K562 (cell line): Measurements from ENCODE around the gene GOLGA6L9. TPM values are rescaled to one million over a fixed set of nuclear protein-coding genes. Genes with fewer than 3 reads are reported as not detected.
"Not testable (repeated sequence)": the region's sequence is repeated elsewhere in the genome, so short reads cannot be mapped to it uniquely, and the experiment has no call there.

Experiments used
- ATAC-seq: fragments of 200-7000 bp; cut with Tn5 transposase; 3 replicates; pipeline ENCODE4 v1.9.1; 2020; ENCODE audit warnings: moderate library complexity
- BruUV-seq: library from RNA; stranded (reverse); fragments of 400-500 nt; replicated peaks from 2 replicates; lab custom pipeline; 2021; lab: Mats Ljungman, UMichigan
- CTCF ChIA-PET: fragments of 300-600 bp; formaldehyde crosslinking; extraction: SDS; loops from one replicate; lab custom pipeline; 2021; ENCODE audit warnings: low intra/inter-chr PET ratio; lab: Yijun Ruan, JAX
- POLR2A ChIA-PET: fragments of 300-600, 350-650 bp; sonication (Branson Sonifier 250); formaldehyde crosslinking; extraction: SDS; loops from one replicate; lab custom pipeline; 2021; ENCODE audit warnings: antibody characterized with exemption, inconsistent platforms; lab: Yijun Ruan, JAX
- DNase-seq, 4 experiments: peaks; one replicate each; pipeline versions ENCODE4 v3.0.0 to v3.0.0-alpha.2; 2011 to 2018; ENCODE audit warnings: low spot score in 3 of 4, mixed read lengths in 3 of 4; ENCODE audit errors: extremely low read depth in 1 of 4
- FAIRE-seq: peaks from 2 replicates; lab custom pipeline; 2011; peaks lifted over from hg19 to GRCh38; lab: Jason Lieb, UNC
- H2AFZ ChIP-seq: 2 replicates; pipeline ENCODE4 v1.6.0; 2011; ENCODE audit warnings: low read depth, low read length, control low read depth, inconsistent platforms
- H3K27ac ChIP-seq: fragments of 200-600 bp; 3 replicates; pipeline ENCODE4 v1.8.0; 2011; ENCODE audit warnings: low read depth, mild to moderate bottlenecking, control low read depth, inconsistent platforms, low read length, moderate library complexity, mixed read lengths; ENCODE audit errors: extremely low read depth
- H3K27me3 ChIP-seq, 2 experiments: fragments of 300-600 bp in 1 of 2; 2 replicates in 1 of 2; 3 replicates in 1 of 2; pipeline versions ENCODE4 v1.6.0 to v1.8.0; 2011; ENCODE audit warnings: inconsistent platforms in 2 of 2, low read length in 2 of 2, mild to moderate bottlenecking in 1 of 2, mixed read lengths in 1 of 2, moderate library complexity in 1 of 2; ENCODE audit not compliant: control insufficient read depth in 2 of 2, insufficient read depth in 2 of 2
- H3K36me3 ChIP-seq: fragments of 300-600 bp; 3 replicates; pipeline ENCODE4 v1.8.0; 2011; ENCODE audit warnings: mild to moderate bottlenecking, low read length, inconsistent platforms; ENCODE audit not compliant: control insufficient read depth, insufficient read depth
- H3K4me1 ChIP-seq, 2 experiments: fragments of 200-600 bp in 1 of 2; replicated peaks in 1 of 2; 2 replicates in 1 of 2; 3 replicates in 1 of 2; pipeline versions ENCODE4 v1.5.1 to v1.8.0; 2011; ENCODE audit warnings: inconsistent platforms in 2 of 2, low read length in 2 of 2, mild to moderate bottlenecking in 1 of 2, mixed read lengths in 1 of 2, moderate library complexity in 1 of 2; ENCODE audit not compliant: control insufficient read depth in 2 of 2, insufficient read depth in 2 of 2
- H3K4me2 ChIP-seq: 2 replicates; pipeline ENCODE4 v1.6.1; 2011; ENCODE audit warnings: low read length, control low read depth, inconsistent platforms, mixed read lengths; ENCODE audit not compliant: insufficient read depth
- H3K4me3 ChIP-seq: fragments of 200-600 bp; sonication (generic), shearing (Covaris generic); 2 replicates; pipeline ENCODE4 v1.5.1; 2016; ENCODE audit warnings: control low read depth, inconsistent platforms
- H3K79me2 ChIP-seq: fragments of 200-600 bp; 3 replicates; pipeline ENCODE4 v1.8.0; 2011; ENCODE audit warnings: low read length, inconsistent platforms; ENCODE audit not compliant: control insufficient read depth, insufficient read depth
- H3K9ac ChIP-seq, 2 experiments: 2 replicates each; pipeline versions ENCODE4 v1.6.0 to v1.6.1; 2011; ENCODE audit warnings: low read depth in 2 of 2, low read length in 2 of 2, control low read depth in 1 of 2, inconsistent platforms in 1 of 2, mild to moderate bottlenecking in 1 of 2, mixed read lengths in 1 of 2; ENCODE audit not compliant: insufficient read depth in 1 of 2
- H3K9me1 ChIP-seq: one replicate; pipeline ENCODE4 v1.6.0; 2011; ENCODE audit warnings: inconsistent platforms, mild to moderate bottlenecking, low read length, moderate library complexity; ENCODE audit not compliant: control insufficient read depth, insufficient read depth
- H3K9me3 ChIP-seq: replicated peaks from 2 replicates; pipeline ENCODE4 v1.5.1; 2011; ENCODE audit warnings: low read depth, low read length, inconsistent platforms; ENCODE audit not compliant: control insufficient read depth, insufficient read depth
- H4K20me1 ChIP-seq: replicated peaks from 2 replicates; pipeline ENCODE4 v1.6.1; 2011; ENCODE audit warnings: low read length, inconsistent platforms, mixed read lengths; ENCODE audit not compliant: control insufficient read depth, insufficient read depth
- MAZ ChIP-seq, 2 experiments: fragments of 450-650 bp in 1 of 2; sonication (generic) in 1 of 2; formaldehyde crosslinking; IDR thresholded peaks in 1 of 2; conservative IDR thresholded peaks in 1 of 2; 2 replicates each; pipeline versions ENCODE4 v1.4.0 to v1.5.0; 2020; ENCODE audit warnings: mild to moderate bottlenecking in 1 of 2, missing genetic modification reagents in 1 of 2
- NRF1 ChIP-seq, 2 experiments: fragments of 450-650 bp; IDR thresholded peaks in 1 of 2; conservative IDR thresholded peaks in 1 of 2; 2 replicates each; pipeline ENCODE4 v1.6.1; 2014; ENCODE audit warnings: mild to moderate bottlenecking in 2 of 2
- RB1 ChIP-seq: fragments of 450-650 bp; IDR thresholded peaks from 2 replicates; pipeline ENCODE4 v1.6.1; 2017; ENCODE audit warnings: low read depth, mild to moderate bottlenecking
- RBFOX2 ChIP-seq: fragments of 200-400 bp; formaldehyde crosslinking; IDR thresholded peaks from 2 replicates; pipeline ENCODE4 v1.6.1; 2017; ENCODE audit warnings: low read depth, mild to moderate bottlenecking, low read length, moderate library complexity
- TFAP4 ChIP-seq: sonication (generic); formaldehyde crosslinking; IDR thresholded peaks from 2 replicates; pipeline ENCODE4 v1.8.0; 2022; ENCODE audit warnings: missing genetic modification reagents, mild to moderate bottlenecking, moderate library complexity, borderline replicate concordance
- ZFX ChIP-seq: sonication (generic); formaldehyde crosslinking; IDR thresholded peaks from 2 replicates; pipeline ENCODE4 v1.8.0; 2022; ENCODE audit warnings: mild to moderate bottlenecking, missing genetic modification reagents, moderate library complexity
- ZNF764 ChIP-seq: fragments of 250-450 bp; sonication (Bioruptor Pico); IDR thresholded peaks from 2 replicates; pipeline ENCODE4 v1.4.0; 2020; ENCODE audit warnings: low read depth, mild to moderate bottlenecking, moderate library complexity
- WGBS: fragments of 100-300 bp; shearing (Covaris generic); methylation state at CpG from one replicate; pipeline ENCODE4 v1.1.6; 2016; ENCODE audit warnings: low coverage, mixed read lengths; ENCODE audit not compliant: insufficient coverage; ENCODE audit errors: missing lambda C conversion rate; 5-methylcytosine and 5-hydroxymethylcytosine counted together
- in situ Hi-C: fragments of 300-500 bp; cut with MboI; formaldehyde crosslinking; loops from 4 replicates; pipeline ENCODE4 v1.15.0; 2018; ENCODE audit warnings: inconsistent platforms, mixed read lengths
- intact Hi-C: fragments of 100-400 bp; cut with micrococcal nuclease; formaldehyde crosslinking; loops from 2 replicates; pipeline ENCODE4 v1.14.2; 2022
- polyA plus RNA-seq, 8 experiments: library from polyadenylated mRNA; depleted of rRNA in 4 of 8; stranded (reverse) in 5 of 8; unstranded in 3 of 8; fragments of >200 nt; fragmentation: Nextera tagmentation in 2 of 8; fragmentation: Illumina TruSeq in 1 of 8; extraction: Ambion mirVana in 2 of 8; extraction: Trizol in 1 of 8; gene quantifications; 2 replicates each; pipeline versions ENCODE4 v1.2.1 to v1.2.3, GENCODE V29; 2011 to 2014; ENCODE audit warnings: inconsistent platforms in 1 of 8, missing spikeins in 1 of 8
- total RNA-seq, 7 experiments: library from RNA; depleted of rRNA in 6 of 7; stranded (reverse); fragments of >200 nt in 6 of 7; fragmentation: Illumina TruSeq in 2 of 7; extraction: Trizol in 2 of 7; gene quantifications; 2 replicates each; pipeline versions ENCODE4 v1.2.1 to v1.2.3, GENCODE V29; 2011 to 2021; ENCODE audit warnings: low replicate concordance in 1 of 7
- TF ChIP-seq, protein P1 (sequence below): IDR thresholded peaks from 2 replicates; pipeline ENCODE4 v1.6.1; 2016; ENCODE audit warnings: missing genetic modification characterization, missing compliant biosample characterization
- TF ChIP-seq, protein P2 (sequence below), 3 experiments: IDR thresholded peaks in 2 of 3; conservative IDR thresholded peaks in 1 of 3; 2 replicates each; pipeline ENCODE4 v1.5.1; 2011 to 2012; ENCODE audit warnings: low read length in 3 of 3, mild to moderate bottlenecking in 3 of 3, control low read depth in 2 of 3, improper control_type of control experiment in 1 of 3, inconsistent platforms in 1 of 3, low read depth in 1 of 3, mixed read lengths in 1 of 3, moderate library complexity in 1 of 3; ENCODE audit not compliant: insufficient read depth in 2 of 3

Gene GOLGA6L9
- total and polyA plus RNA-seq, 9 of the 15 experiments (the other 6 are each of a cell fraction or from before 2014, with no cell fraction given): 1.1 to 11.4 (median 5.8) TPM

DNA sequence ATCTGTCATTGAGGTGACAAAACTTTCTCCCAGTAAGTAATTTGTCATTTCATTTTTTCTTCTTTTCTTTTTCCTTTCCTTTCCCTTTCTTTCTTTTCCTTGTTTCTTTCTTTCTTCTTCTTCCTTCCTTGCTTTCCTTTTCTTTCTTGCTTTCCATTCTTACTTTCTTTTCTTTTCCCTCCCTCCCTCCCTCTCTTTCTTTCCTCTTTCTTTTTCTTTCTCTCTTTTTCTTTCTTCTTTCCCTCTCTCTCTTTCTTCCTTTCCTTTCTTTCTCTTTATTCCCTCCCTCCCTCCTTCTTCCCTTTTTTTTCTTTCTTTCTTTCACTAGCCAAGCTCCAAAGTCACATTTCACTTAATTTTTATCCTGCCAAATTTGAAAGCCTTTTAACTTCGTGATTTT lies 2.5 kb upstream of the GOLGA6L9 start:
- H3K27me3 ChIP-seq, POLR2A ChIA-PET, in situ Hi-C loops, FAIRE-seq: not testable (repeated sequence)
- TF ChIP-seq, protein P1, sequence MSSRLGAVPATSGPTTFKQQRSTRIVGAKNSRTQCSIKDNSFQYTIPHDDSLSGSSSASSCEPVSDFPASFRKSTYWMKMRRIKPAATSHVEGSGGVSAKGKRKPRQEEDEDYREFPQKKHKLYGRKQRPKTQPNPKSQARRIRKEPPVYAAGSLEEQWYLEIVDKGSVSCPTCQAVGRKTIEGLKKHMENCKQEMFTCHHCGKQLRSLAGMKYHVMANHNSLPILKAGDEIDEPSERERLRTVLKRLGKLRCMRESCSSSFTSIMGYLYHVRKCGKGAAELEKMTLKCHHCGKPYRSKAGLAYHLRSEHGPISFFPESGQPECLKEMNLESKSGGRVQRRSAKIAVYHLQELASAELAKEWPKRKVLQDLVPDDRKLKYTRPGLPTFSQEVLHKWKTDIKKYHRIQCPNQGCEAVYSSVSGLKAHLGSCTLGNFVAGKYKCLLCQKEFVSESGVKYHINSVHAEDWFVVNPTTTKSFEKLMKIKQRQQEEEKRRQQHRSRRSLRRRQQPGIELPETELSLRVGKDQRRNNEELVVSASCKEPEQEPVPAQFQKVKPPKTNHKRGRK (tag): peak; percentile 63
- TF ChIP-seq, all 486 proteins: peak for 1; not testable (repeated sequence) for 485
- H3K27ac ChIP-seq, H3K36me3 ChIP-seq, H3K79me2 ChIP-seq, intact Hi-C loops, H3K9me1 ChIP-seq, DNase-seq, H3K4me1 ChIP-seq, H4K20me1 ChIP-seq, ATAC-seq, H3K4me2 ChIP-seq, BruUV-seq, H3K9me3 ChIP-seq, H2AFZ ChIP-seq, H3K9ac ChIP-seq, H3K4me3 ChIP-seq, CTCF ChIA-PET: not testable (repeated sequence)
- no CpG with 5 or more reads among the region's 1 CpG for WGBS

DNA sequence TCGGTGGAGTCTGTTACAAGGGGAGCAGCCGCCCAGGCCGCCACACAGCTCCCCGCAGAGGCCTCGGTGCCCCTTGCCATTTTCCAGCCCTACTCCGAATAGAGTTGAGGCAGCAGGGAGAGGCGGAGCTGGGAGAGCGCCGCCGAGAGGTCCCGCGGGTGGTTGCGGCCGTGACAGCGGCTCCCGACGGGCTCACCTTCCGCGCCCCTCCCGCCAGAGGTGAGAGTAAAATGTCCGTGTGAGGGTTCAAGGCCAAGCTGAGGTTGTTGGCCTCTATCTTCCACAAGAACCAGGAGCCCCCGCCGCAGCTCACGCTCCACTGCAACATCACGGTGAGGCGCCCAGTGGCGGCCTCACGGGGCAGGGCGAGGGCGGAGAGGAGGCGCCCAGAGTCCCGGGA lies 15.8 kb downstream of the GOLGA6L9 start:
- H4K20me1 ChIP-seq, POLR2A ChIA-PET, BruUV-seq: not testable (repeated sequence)
- TF ChIP-seq TFAP4 (CRISPR knock-in tag) (peak; percentile 19; the same call in 1 of the 2 replicates), ZFX (peak; percentile 74), RB1 (peak; percentile 59; the same call in 1 of the 2 replicates), RBFOX2 (peak; percentile 40; the same call in 1 of the 2 replicates), ZNF764 (0 out of 2 replicates have a peak, but pooled peaks have one; percentile 45), NRF1 (conservative IDR thresholded peaks at IDR 0.05 in 1 of 2, IDR thresholded peaks at IDR 0.05 in 1 of 2) (0 out of 4 replicates have a peak, but pooled peaks of 1 of the 2 experiments have one; percentile 23), MAZ (CRISPR knock-in tag; conservative IDR thresholded peaks at IDR 0.05 in 1 of 2, IDR thresholded peaks at IDR 0.05 in 1 of 2) (0 out of 4 replicates have a peak, but pooled peaks of 1 of the 2 experiments have one; percentile 20)
- TF ChIP-seq, protein P2, sequence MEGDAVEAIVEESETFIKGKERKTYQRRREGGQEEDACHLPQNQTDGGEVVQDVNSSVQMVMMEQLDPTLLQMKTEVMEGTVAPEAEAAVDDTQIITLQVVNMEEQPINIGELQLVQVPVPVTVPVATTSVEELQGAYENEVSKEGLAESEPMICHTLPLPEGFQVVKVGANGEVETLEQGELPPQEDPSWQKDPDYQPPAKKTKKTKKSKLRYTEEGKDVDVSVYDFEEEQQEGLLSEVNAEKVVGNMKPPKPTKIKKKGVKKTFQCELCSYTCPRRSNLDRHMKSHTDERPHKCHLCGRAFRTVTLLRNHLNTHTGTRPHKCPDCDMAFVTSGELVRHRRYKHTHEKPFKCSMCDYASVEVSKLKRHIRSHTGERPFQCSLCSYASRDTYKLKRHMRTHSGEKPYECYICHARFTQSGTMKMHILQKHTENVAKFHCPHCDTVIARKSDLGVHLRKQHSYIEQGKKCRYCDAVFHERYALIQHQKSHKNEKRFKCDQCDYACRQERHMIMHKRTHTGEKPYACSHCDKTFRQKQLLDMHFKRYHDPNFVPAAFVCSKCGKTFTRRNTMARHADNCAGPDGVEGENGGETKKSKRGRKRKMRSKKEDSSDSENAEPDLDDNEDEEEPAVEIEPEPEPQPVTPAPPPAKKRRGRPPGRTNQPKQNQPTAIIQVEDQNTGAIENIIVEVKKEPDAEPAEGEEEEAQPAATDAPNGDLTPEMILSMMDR (IDR thresholded peaks at IDR 0.05 in 2 of 3, conservative IDR thresholded peaks at IDR 0.05 in 1 of 3; ENCODE audit: insufficient read depth in 2 of 3, low read depth in 1 of 3, low read length in 3 of 3): peak; percentile 8 to 50 (median 29); a peak in 3 of 6 replicates

More for the DNA sequence above, 15.8 kb downstream of the GOLGA6L9 start:
- under 1% methylated on average over 15 of the region's 32 CpGs for WGBS
- CTCF ChIA-PET, intact Hi-C loops, H3K4me1 ChIP-seq, H3K9me1 ChIP-seq, ATAC-seq, H3K79me2 ChIP-seq, H3K36me3 ChIP-seq, in situ Hi-C loops, DNase-seq, H3K9me3 ChIP-seq, H3K27me3 ChIP-seq, FAIRE-seq: not testable (repeated sequence)
- H3K4me2 ChIP-seq: 0 out of 2 replicates have a peak overlapping the region, but pooled peaks have one; percentile 18
- H2AFZ ChIP-seq: peak overlapping the region; percentile 66
- peak overlapping the region; percentile 25 to 45; a peak in 2 of 4 replicates for H3K9ac ChIP-seq
- H3K27ac ChIP-seq: peak overlapping the region; percentile 52; the same call in 2 of the 3 replicates
- H3K4me3 ChIP-seq: peak overlapping the region; percentile 39
